ENCODE data around the gene DGKI.

Gene DGKI

GRCh38 chr7:137820156-137820555 is 26.6 kb downstream of the DGKI start:
- no peak overlapping the region for H3K27ac ChIP-seq (ENCODE audit: low read length)
- no CpG with 5 or more reads among the region's 2 CpGs for WGBS (ENCODE audit: insufficient coverage, insufficient read length)
- H3K4me1 ChIP-seq (ENCODE audit: control insufficient read depth, insufficient read depth, low read length), result peaks cover 4% of the 10 kb centered on the region
- no peaks in the 10 kb centered on the region for H3K27me3 ChIP-seq (ENCODE audit: control insufficient read depth, insufficient read depth, low read length)
- no peaks in the 10 kb centered on the region for H3K9me3 ChIP-seq (ENCODE audit: control insufficient read depth, insufficient read depth, low read length)
- H3K4me3 ChIP-seq (ENCODE audit: low read length), result no peak overlapping the region
- no peaks in the 10 kb centered on the region for H3K36me3 ChIP-seq (ENCODE audit: control insufficient read depth, insufficient read depth, low read length)
- DNase-seq (ENCODE audit: low read depth, low spot score), result no peak

- H3K9me3 ChIP-seq (ENCODE audit: control insufficient read depth, insufficient read depth, low read length), result no peaks in the 10 kb centered on the region
- no peak overlapping the region for H3K27ac ChIP-seq (ENCODE audit: low read length)
- H3K27me3 ChIP-seq (ENCODE audit: control insufficient read depth, insufficient read depth, low read length), result no peaks in the 10 kb centered on the region
- H3K36me3 ChIP-seq (ENCODE audit: control insufficient read depth, insufficient read depth, low read length), result no peaks in the 10 kb centered on the region
- H3K4me1 ChIP-seq (ENCODE audit: control insufficient read depth, insufficient read depth, low read length), result peaks cover 4% of the 10 kb centered on the region
- DNase-seq (ENCODE audit: low read depth, low spot score), result no peak
- no peak overlapping the region for H3K4me3 ChIP-seq (ENCODE audit: low read length)
- WGBS (ENCODE audit: insufficient coverage, insufficient read length), result no CpG with 5 or more reads among the region's 2 CpGs
Observed at GRCh38 chr7:137818036-137818435, 28.7 kb downstream of the DGKI start.

DNA sequence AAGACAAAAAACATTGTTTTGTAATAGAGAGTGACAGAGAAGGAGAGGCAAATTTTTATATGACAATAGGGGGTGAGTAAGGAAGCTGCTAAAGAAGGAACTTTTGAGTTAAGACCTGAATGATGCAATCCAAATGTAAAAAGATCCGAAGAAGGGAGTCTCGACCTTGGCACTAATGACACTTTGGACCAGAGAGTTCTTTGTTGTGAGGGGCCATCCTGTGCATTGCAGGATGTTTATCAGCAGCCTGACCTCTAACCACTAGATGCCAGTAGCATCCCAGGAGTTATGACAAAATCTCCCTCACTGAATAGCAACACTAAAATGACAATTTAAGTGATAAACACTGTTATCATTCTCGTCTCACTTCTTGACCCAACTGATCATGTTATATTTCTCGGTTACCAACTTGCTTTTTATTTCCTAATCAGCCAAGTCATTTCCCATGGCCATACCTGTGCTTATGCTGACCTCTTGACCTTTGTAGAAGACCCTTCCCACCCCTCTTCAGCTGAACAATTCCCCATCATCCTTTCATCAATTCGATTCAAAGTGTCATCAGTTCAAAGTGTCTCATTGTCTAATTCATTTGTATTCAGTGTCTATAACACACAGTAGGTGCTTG is 30.0 kb downstream of the DGKI start:
- no CpG with 5 or more reads among the region's 5 CpGs for WGBS (ENCODE audit: insufficient coverage, insufficient read length)
- no peaks in the 10 kb centered on the region for H3K27me3 ChIP-seq (ENCODE audit: control insufficient read depth, insufficient read depth, low read length)
- no peak for DNase-seq (ENCODE audit: low read depth, low spot score)

GRCh38 chr7:137813541-137813940 is 33.2 kb downstream of the DGKI start:
- Histone ChIP-seq H3K4me3 (ENCODE audit: low read length) (no peak overlapping the region), H3K9me3 (ENCODE audit: control insufficient read depth, insufficient read depth, low read length) (no peaks in the 10 kb centered on the region), H3K27ac (ENCODE audit: low read length) (no peak overlapping the region), H3K4me1 (ENCODE audit: control insufficient read depth, insufficient read depth, low read length) (no peaks in the 10 kb centered on the region), H3K27me3 (ENCODE audit: control insufficient read depth, insufficient read depth, low read length) (no peaks in the 10 kb centered on the region), H3K36me3 (ENCODE audit: control insufficient read depth, insufficient read depth, low read length) (no peaks in the 10 kb centered on the region)
- WGBS (ENCODE audit: insufficient coverage, insufficient read length), result no CpG with 5 or more reads among the region's 1 CpG
- no peak for DNase-seq (ENCODE audit: low read depth, low spot score)

More for the DNA sequence above, 30.0 kb downstream of the DGKI start:
- H3K4me3 ChIP-seq (ENCODE audit: low read length), result no peak overlapping the region
- no peaks in the 10 kb centered on the region for H3K36me3 ChIP-seq (ENCODE audit: control insufficient read depth, insufficient read depth, low read length)
- H3K27ac ChIP-seq (ENCODE audit: low read length), result no peak overlapping the region
- no peaks in the 10 kb centered on the region for H3K9me3 ChIP-seq (ENCODE audit: control insufficient read depth, insufficient read depth, low read length)
- H3K4me1 ChIP-seq (ENCODE audit: control insufficient read depth, insufficient read depth, low read length), result peaks cover 4% of the 10 kb centered on the region

GRCh38 chr7:137810248-137810647 is 36.5 kb downstream of the DGKI start:
- no peaks in the 10 kb centered on the region for H3K27me3 ChIP-seq (ENCODE audit: control insufficient read depth, insufficient read depth, low read length)
- no peak for DNase-seq (ENCODE audit: low read depth, low spot score)
- no peaks in the 10 kb centered on the region for H3K9me3 ChIP-seq (ENCODE audit: control insufficient read depth, insufficient read depth, low read length)

DNA sequence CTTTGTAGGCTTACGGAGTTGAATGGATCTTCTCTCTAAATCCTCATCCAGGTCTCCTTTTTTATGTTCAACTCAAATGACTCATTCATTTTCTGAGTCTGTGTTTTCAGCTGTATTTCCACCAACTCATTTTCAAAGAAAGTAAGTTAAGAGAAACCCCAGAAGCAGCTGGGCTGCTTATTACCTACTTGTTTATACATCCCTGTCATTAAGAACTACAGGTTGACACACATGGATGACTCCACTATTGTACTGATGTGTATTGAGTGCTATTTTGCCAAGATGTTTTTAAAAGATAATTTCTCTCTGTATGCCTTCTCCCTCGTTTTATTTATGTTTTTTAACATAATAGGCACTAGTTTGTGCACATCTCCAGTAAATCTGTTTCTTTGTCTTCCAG is 41.9 kb downstream of the DGKI start:
- Histone ChIP-seq H3K27ac (ENCODE audit: low read length) (no peak overlapping the region), H3K27me3 (ENCODE audit: control insufficient read depth, insufficient read depth, low read length) (no peaks in the 10 kb centered on the region), H3K4me1 (ENCODE audit: control insufficient read depth, insufficient read depth, low read length) (no peaks in the 10 kb centered on the region), H3K4me3 (ENCODE audit: low read length) (no peak overlapping the region), H3K9me3 (ENCODE audit: control insufficient read depth, insufficient read depth, low read length) (no peaks in the 10 kb centered on the region), H3K36me3 (ENCODE audit: control insufficient read depth, insufficient read depth, low read length) (no peaks in the 10 kb centered on the region)
- DNase-seq (ENCODE audit: low read depth, low spot score), result no peak
- no CpG with 5 or more reads among the region's 2 CpGs for WGBS (ENCODE audit: insufficient coverage, insufficient read length)

More at GRCh38 chr7:137810248-137810647, 36.5 kb downstream of the DGKI start:
- WGBS (ENCODE audit: insufficient coverage, insufficient read length), result no CpG with 5 or more reads among the region's 2 CpGs
- H3K36me3 ChIP-seq (ENCODE audit: control insufficient read depth, insufficient read depth, low read length), result no peaks in the 10 kb centered on the region
- H3K4me3 ChIP-seq (ENCODE audit: low read length), result no peak overlapping the region
- H3K27ac ChIP-seq (ENCODE audit: low read length), result no peak overlapping the region
- no peaks in the 10 kb centered on the region for H3K4me1 ChIP-seq (ENCODE audit: control insufficient read depth, insufficient read depth, low read length)

GRCh38 chr7:137801491-137801890 is 45.3 kb downstream of the DGKI start:
- no peaks in the 10 kb centered on the region for H3K36me3 ChIP-seq (ENCODE audit: control insufficient read depth, insufficient read depth, low read length)
- H3K27ac ChIP-seq (ENCODE audit: low read length), result no peak overlapping the region
- no peak for DNase-seq (ENCODE audit: low read depth, low spot score)
- no CpG with 5 or more reads among the region's 1 CpG for WGBS (ENCODE audit: insufficient coverage, insufficient read length)
- H3K27me3 ChIP-seq (ENCODE audit: control insufficient read depth, insufficient read depth, low read length), result no peaks in the 10 kb centered on the region
- H3K4me3 ChIP-seq (ENCODE audit: low read length), result no peak overlapping the region
- H3K4me1 ChIP-seq (ENCODE audit: control insufficient read depth, insufficient read depth, low read length), result no peaks in the 10 kb centered on the region
- H3K9me3 ChIP-seq (ENCODE audit: control insufficient read depth, insufficient read depth, low read length), result no peaks in the 10 kb centered on the region

DNA sequence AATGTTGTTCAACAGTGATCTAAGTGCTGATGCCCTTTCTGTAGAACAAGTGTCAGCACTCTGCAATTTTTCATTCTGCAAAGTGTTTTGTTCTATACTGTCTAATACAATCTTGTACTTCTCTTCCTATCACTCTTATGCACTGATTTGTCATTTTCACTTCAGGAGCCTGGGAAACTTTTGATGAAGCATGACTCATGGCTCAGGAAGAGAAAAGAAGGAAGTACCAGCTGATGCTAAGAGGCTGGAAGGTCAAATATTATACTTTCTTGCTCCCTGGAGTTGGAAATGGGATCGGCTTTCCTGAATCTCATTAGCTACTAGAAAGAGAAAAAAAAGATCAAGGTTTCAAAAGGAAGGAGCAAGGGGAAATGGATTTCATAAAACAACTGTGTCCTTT is 45.8 kb downstream of the DGKI start:
- Histone ChIP-seq H3K9me3 (ENCODE audit: control insufficient read depth, insufficient read depth, low read length) (no peaks in the 10 kb centered on the region), H3K36me3 (ENCODE audit: control insufficient read depth, insufficient read depth, low read length) (no peaks in the 10 kb centered on the region), H3K27ac (ENCODE audit: low read length) (no peak overlapping the region), H3K27me3 (ENCODE audit: control insufficient read depth, insufficient read depth, low read length) (no peaks in the 10 kb centered on the region), H3K4me1 (ENCODE audit: control insufficient read depth, insufficient read depth, low read length) (no peaks in the 10 kb centered on the region), H3K4me3 (ENCODE audit: low read length) (no peak overlapping the region)
- no peak for DNase-seq (ENCODE audit: low read depth, low spot score)
- WGBS (ENCODE audit: insufficient coverage, insufficient read length), result no CpG with 5 or more reads among the region's 1 CpG

- no CpG with 5 or more reads among the region's 4 CpGs for WGBS (ENCODE audit: insufficient coverage, insufficient read length)
- H3K27me3 ChIP-seq (ENCODE audit: control insufficient read depth, insufficient read depth, low read length), result no peaks in the 10 kb centered on the region
- no peaks in the 10 kb centered on the region for H3K4me1 ChIP-seq (ENCODE audit: control insufficient read depth, insufficient read depth, low read length)
- no peak overlapping the region for H3K4me3 ChIP-seq (ENCODE audit: low read length)
- DNase-seq (ENCODE audit: low read depth, low spot score), result no peak
- no peaks in the 10 kb centered on the region for H3K9me3 ChIP-seq (ENCODE audit: control insufficient read depth, insufficient read depth, low read length)
- H3K36me3 ChIP-seq (ENCODE audit: control insufficient read depth, insufficient read depth, low read length), result no peaks in the 10 kb centered on the region
- no peak overlapping the region for H3K27ac ChIP-seq (ENCODE audit: low read length)
Observed at GRCh38 chr7:137798073-137798763, 48.6 kb downstream of the DGKI start.

GRCh38 chr7:137795211-137795610 is 51.6 kb downstream of the DGKI start:
- no CpG with 5 or more reads among the region's 4 CpGs for WGBS (ENCODE audit: insufficient coverage, insufficient read length)
- no peak for DNase-seq (ENCODE audit: low read depth, low spot score)

DNA sequence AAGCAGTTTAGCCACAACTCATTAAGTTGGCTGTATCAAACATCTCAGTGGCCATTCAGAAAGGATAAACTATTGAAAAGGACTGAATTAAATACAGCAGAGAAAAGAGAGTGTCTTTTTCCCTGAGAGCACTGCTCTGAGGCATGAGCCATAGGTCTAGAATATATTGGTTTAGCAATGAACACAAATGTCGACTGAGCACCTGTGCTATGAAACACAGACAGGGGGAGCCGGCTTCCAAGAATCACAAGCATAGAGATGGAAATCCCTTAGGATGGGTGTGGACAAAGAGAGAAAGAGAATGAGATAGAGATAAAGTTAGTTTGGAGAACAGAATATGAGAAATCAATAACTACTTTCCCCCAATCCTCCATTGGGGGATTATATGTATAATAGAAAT is 54.8 kb downstream of the DGKI start:
- Histone ChIP-seq H3K27ac (ENCODE audit: low read length) (no peak overlapping the region), H3K27me3 (ENCODE audit: control insufficient read depth, insufficient read depth, low read length) (no peaks in the 10 kb centered on the region), H3K36me3 (ENCODE audit: control insufficient read depth, insufficient read depth, low read length) (no peaks in the 10 kb centered on the region), H3K9me3 (ENCODE audit: control insufficient read depth, insufficient read depth, low read length) (no peaks in the 10 kb centered on the region), H3K4me3 (ENCODE audit: low read length) (no peak overlapping the region), H3K4me1 (ENCODE audit: control insufficient read depth, insufficient read depth, low read length) (no peaks in the 10 kb centered on the region)
- DNase-seq (ENCODE audit: low read depth, low spot score), result no peak
- WGBS (ENCODE audit: insufficient coverage, insufficient read length), result no CpG with 5 or more reads among the region's 2 CpGs

More at GRCh38 chr7:137795211-137795610, 51.6 kb downstream of the DGKI start:
- no peak overlapping the region for H3K4me3 ChIP-seq (ENCODE audit: low read length)
- H3K4me1 ChIP-seq (ENCODE audit: control insufficient read depth, insufficient read depth, low read length), result no peaks in the 10 kb centered on the region
- H3K36me3 ChIP-seq (ENCODE audit: control insufficient read depth, insufficient read depth, low read length), result no peaks in the 10 kb centered on the region
- H3K9me3 ChIP-seq (ENCODE audit: control insufficient read depth, insufficient read depth, low read length), result no peaks in the 10 kb centered on the region
- H3K27ac ChIP-seq (ENCODE audit: low read length), result no peak overlapping the region
- no peaks in the 10 kb centered on the region for H3K27me3 ChIP-seq (ENCODE audit: control insufficient read depth, insufficient read depth, low read length)

All from iPS DF 6.9 (cell line).